Tibial artery (tissue), 4 donors: ENCODE results near the gene COL20A1.

Experiments
- DNase-seq, 2 donors: peaks; one replicate each; pipeline ENCODE4 v3.0.0-alpha.2; 2019
- H3K27ac ChIP-seq, 2 donors: fragments of 200-600 bp; sonication (generic) in 1 of 2; 1 replicate in 1 of 2; 2 replicates in 1 of 2; pipeline ENCODE4 v1.5.1; 2018 to 2019; ENCODE audit warnings: mild to moderate bottlenecking in 1 of 2
- H3K27me3 ChIP-seq, 2 donors: fragments of 200-600 bp; sonication (generic) in 1 of 2; one replicate each; pipeline versions ENCODE4 v1.5.1 to v1.6.0; 2016 to 2019
- H3K36me3 ChIP-seq, 3 donors: fragments of 200-600 bp; sonication (generic) in 2 of 3; one replicate each; pipeline ENCODE4 v1.5.1; 2016 to 2019; ENCODE audit warnings: mild to moderate bottlenecking in 2 of 3
- H3K4me1 ChIP-seq, 4 donors: fragments of 200-600 bp; sonication (generic) in 2 of 4; 1 replicate in 3 of 4; 2 replicates in 1 of 4; pipeline ENCODE4 v1.5.1; 2016 to 2019
- H3K4me3 ChIP-seq, 2 donors: fragments of 200-600 bp; sonication (generic) in 1 of 2; 1 replicate in 1 of 2; 2 replicates in 1 of 2; pipeline ENCODE4 v1.5.1; 2018 to 2019; ENCODE audit warnings: mild to moderate bottlenecking in 2 of 2
- H3K9me3 ChIP-seq, 3 donors: fragments of 200-600 bp; sonication (generic) in 1 of 3; one replicate each; pipeline ENCODE4 v1.5.1; 2016 to 2019
- CTCF ChIP-seq, 2 experiments: fragments of 200-600 bp in 1 of 2; fragments of 450-650 bp in 1 of 2; IDR thresholded peaks; one replicate each; pipeline ENCODE4 v1.5.1; 2017 to 2019; ENCODE audit warnings: antibody characterized with exemption in 2 of 2, mild to moderate bottlenecking in 1 of 2, moderate library complexity in 1 of 2
- intact Hi-C: fragments of 100-400 bp; cut with DNase I; formaldehyde crosslinking; loops from one replicate; pipeline ENCODE4 v1.15.0; 2023; ENCODE audit warnings: low total_unique reads

Gene COL20A1

DNA sequence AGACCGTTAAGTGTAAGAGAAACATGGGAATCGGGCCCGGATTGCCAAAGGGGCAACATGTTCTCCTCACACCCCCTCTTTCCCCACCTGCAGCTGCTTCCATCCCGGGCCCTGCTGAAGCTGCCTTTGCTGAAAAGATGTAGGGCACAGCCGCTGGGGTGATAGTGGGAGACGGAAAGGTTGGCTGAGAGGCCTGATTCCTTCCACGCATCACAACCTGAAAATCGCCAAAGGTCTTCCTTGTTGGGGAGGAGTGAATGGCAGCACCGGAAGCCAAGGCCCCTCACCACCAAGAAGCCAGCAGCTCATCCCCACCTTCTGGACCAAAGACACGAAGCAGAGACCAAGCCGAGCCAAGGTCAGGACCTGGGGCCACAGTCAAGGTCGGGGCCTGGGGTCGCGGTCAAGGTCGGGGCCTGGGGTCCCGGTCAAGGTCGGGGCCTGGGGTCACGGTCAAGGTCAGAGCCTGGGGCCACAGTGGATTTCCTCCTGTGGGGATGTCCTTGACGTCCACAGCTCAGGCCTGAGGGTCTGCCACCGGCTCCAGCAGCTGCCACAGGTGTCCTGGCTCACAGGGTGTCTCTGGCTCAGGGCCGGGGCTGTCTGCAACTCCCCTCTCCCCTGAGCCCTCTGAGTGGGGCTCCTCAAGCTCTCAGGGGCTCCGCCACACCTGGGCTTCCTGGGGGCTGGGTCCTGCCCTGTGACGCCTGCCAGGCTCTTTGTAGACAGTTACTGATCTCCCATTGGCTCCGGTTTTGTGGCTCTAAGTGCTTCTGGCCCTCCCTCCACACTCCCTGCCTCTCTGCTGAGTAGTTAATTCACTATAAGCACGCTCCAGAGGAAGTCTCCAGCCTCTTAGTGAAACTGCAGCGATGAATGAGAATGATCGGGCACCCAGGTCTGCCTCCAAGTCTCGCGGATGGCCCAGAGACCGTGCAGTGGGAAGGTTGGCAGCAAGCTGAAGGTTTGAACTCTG lies 73.7 kb downstream of the COL20A1 start:
- no peaks in the 10 kb centered on the region for H3K4me1 ChIP-seq
- intact Hi-C loops, result no loop called here
- no peaks in the 10 kb centered on the region for H3K36me3 ChIP-seq
- H3K27ac ChIP-seq, result no peak overlapping the region
- TF ChIP-seq CTCF (IDR thresholded peaks at IDR 0.05), result no peak
- no peak for DNase-seq
- peaks cover 0 to 97% of the 10 kb centered on the region in 2 donors for H3K27me3 ChIP-seq
- H3K9me3 ChIP-seq, result no peaks in the 10 kb centered on the region
- no peak overlapping the region for H3K4me3 ChIP-seq

DNA sequence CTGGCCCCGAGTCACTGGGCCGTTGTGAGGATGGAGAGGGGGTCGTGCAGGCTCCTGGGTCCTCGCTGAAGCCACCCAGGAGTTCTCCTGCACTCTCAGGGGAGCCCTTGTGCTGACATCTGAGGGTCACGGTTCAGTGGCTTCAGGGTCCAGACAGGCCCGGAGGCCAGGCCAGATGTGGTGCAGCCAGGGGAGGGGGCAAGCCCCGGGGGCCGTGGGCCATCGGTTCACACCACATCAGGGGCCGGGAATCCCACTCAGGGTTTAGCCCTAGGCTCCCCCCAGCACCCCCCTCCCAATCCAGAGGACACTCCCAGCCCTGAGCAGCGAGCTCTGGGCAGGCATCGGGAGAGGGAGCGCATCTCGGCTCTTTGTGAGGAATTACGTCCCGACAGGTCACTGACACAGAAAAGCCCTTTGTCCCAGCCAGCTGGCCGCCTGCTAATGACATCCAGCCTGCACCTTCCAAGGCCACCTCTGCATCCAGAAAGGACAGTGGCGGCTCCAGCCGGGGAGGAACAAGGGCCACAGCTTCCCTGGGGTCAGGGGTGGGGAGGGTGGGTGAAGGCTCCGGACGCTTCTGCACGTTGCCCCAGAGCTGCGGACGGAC lies 74.6 kb downstream of the COL20A1 start:
- intact Hi-C loops, result no loop called here
- TF ChIP-seq CTCF (IDR thresholded peaks at IDR 0.05), result no peak
- no peaks in the 10 kb centered on the region for H3K4me1 ChIP-seq
- no peaks in the 10 kb centered on the region for H3K9me3 ChIP-seq
- H3K36me3 ChIP-seq, result no peaks in the 10 kb centered on the region
- H3K27me3 ChIP-seq, result peaks cover 0 to 93% of the 10 kb centered on the region in 2 donors
- no peak overlapping the region for H3K27ac ChIP-seq
- no peak for DNase-seq
- no peak overlapping the region for H3K4me3 ChIP-seq

DNA sequence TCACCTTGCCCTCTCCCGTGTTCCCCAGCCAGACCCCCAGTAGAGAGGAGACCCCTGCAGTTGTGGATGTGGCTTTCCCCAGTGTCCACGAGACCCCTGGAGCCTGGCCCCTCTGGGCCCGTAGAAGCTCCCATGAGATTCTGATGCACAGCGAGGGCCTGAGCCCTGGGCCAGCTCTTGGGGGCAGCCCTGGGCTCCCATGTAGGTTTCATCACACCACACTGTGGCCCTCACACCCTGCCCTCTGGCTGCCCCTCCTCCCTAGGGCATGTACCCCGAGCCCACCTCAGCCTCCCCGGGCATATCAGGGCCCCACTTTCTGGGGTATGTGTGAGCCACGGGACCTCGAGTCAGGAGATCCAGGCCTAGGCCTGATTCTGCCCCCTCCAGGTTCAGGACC lies 75.2 kb downstream of the COL20A1 start:
- Histone ChIP-seq H3K27ac (no peak overlapping the region), H3K36me3 (no peaks in the 10 kb centered on the region), H3K4me3 (no peak overlapping the region), H3K4me1 (no peaks in the 10 kb centered on the region), H3K27me3 (peaks cover 0 to 93% of the 10 kb centered on the region in 2 donors), H3K9me3 (no peaks in the 10 kb centered on the region)
- DNase-seq, result no peak
- intact Hi-C loops, result no loop called here
- TF ChIP-seq CTCF (IDR thresholded peaks at IDR 0.05), result no peak

- intact Hi-C loops, result no loop called here
- Histone ChIP-seq H3K27me3 (peaks cover 0 to 93% of the 10 kb centered on the region in 2 donors), H3K9me3 (no peaks in the 10 kb centered on the region), H3K4me3 (no peak overlapping the region), H3K36me3 (no peaks in the 10 kb centered on the region), H3K4me1 (no peaks in the 10 kb centered on the region), H3K27ac (no peak overlapping the region)
- DNase-seq, result no peak
- no peak for TF ChIP-seq CTCF (IDR thresholded peaks at IDR 0.05)
These were observed 76.1 kb downstream of the COL20A1 start for GRCh38 chr20:63369024-63369530.

GRCh38 chr20:63369724-63370617 lies 77.0 kb downstream of the COL20A1 start:
- H3K4me3 ChIP-seq, result no peak overlapping the region
- no peak for DNase-seq
- H3K9me3 ChIP-seq, result no peaks in the 10 kb centered on the region
- peaks cover 0 to 93% of the 10 kb centered on the region in 2 donors for H3K27me3 ChIP-seq
- no peaks in the 10 kb centered on the region for H3K4me1 ChIP-seq
- no peak for TF ChIP-seq CTCF (IDR thresholded peaks at IDR 0.05)
- no peaks in the 10 kb centered on the region for H3K36me3 ChIP-seq
- intact Hi-C loops, result no loop called here
- no peak overlapping the region for H3K27ac ChIP-seq
